Nephron progenitor cell (in vitro differentiated cells): Measurements from ENCODE around the gene C11orf68.

ENCODE experiments used
- DNase-seq: peaks from one replicate; pipeline ENCODE4 v3.0.0; 2021
- H3K27ac Mint-ChIP-seq: 2 replicates; pipeline ENCODE4 v1.8.0; 2021; ENCODE audit warnings: mild to moderate bottlenecking, moderate library complexity, mixed read lengths
- H3K27me3 Mint-ChIP-seq: 2 replicates; pipeline ENCODE4 v1.8.0; 2021; ENCODE audit warnings: mild to moderate bottlenecking, low read depth, mixed read lengths; ENCODE audit not compliant: poor library complexity
- H3K36me3 Mint-ChIP-seq: 2 replicates; pipeline ENCODE4 v1.8.0; 2021; ENCODE audit warnings: low read depth, mixed read lengths
- H3K4me1 Mint-ChIP-seq: 2 replicates; pipeline ENCODE4 v1.8.0; 2021; ENCODE audit warnings: mixed read lengths
- H3K4me3 Mint-ChIP-seq: 2 replicates; pipeline ENCODE4 v1.8.0; 2021; ENCODE audit warnings: mild to moderate bottlenecking, moderate library complexity, mixed read lengths
- H3K9me3 Mint-ChIP-seq: 2 replicates; pipeline ENCODE4 v1.8.0; 2021; ENCODE audit warnings: mild to moderate bottlenecking, moderate library complexity, mixed read lengths
- TF ChIP-seq, protein P1 (sequence below): fragments of 200-600 bp; sonication (generic); IDR thresholded peaks from 2 replicates; pipeline ENCODE4 v1.5.0; 2021; ENCODE audit warnings: antibody characterized with exemption

C11orf68 gene

DNA sequence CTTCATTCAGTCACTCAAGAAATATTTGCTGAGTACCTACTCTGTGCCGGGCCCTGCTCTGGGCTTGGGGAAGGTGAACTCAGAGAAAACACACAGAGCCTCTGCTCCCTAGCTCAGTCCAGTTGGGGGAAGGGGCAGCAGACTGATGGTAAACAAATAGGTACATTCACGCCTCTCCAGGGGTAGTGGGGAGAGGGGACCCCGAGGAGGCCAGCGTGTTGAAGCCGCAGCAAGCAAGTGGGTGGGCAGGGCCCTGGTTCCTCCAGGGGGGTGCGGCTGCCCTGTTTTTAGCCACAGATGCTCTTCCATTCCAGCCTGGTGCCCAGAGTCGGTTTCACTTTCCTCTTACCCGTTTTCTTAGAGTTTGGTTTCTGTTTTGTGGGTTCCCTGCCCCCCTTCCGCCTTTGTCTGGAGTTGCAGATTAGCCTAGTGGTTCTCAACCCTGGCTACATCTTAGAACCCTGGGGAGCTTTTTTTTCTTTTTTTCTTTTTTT lies 9.1 kb upstream of the C11orf68 start:
- Mint-ChIP-seq H3K27me3 (peaks cover 3% of the 10 kb centered on the region), H3K4me3 (no peak overlapping the region), H3K4me1 (peaks cover 17% of the 10 kb centered on the region), H3K36me3 (peaks cover 6% of the 10 kb centered on the region), H3K9me3 (no peaks in the 10 kb centered on the region), H3K27ac (no peak overlapping the region)
- DNase-seq: no peak
- TF ChIP-seq, protein P1, sequence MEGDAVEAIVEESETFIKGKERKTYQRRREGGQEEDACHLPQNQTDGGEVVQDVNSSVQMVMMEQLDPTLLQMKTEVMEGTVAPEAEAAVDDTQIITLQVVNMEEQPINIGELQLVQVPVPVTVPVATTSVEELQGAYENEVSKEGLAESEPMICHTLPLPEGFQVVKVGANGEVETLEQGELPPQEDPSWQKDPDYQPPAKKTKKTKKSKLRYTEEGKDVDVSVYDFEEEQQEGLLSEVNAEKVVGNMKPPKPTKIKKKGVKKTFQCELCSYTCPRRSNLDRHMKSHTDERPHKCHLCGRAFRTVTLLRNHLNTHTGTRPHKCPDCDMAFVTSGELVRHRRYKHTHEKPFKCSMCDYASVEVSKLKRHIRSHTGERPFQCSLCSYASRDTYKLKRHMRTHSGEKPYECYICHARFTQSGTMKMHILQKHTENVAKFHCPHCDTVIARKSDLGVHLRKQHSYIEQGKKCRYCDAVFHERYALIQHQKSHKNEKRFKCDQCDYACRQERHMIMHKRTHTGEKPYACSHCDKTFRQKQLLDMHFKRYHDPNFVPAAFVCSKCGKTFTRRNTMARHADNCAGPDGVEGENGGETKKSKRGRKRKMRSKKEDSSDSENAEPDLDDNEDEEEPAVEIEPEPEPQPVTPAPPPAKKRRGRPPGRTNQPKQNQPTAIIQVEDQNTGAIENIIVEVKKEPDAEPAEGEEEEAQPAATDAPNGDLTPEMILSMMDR: no peak

DNA sequence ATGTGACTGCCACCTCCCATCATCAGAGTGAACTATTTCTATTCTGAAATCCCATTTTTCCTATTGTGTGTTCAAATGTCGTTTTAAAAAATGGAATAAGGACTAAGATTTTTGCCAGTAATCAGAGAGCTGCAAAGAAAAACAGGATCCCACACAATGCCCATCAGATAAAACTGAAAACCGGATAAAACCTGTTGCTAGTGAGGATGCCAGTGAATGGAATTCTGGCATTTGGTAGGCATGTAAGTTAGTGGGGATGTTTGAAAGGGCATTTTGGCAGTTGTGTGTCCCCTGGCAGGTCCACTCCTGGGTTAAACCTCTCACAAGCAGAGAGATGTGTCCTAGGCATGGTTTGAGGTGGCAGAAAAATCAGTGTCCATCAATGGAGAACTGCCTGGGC lies 6.5 kb upstream of the C11orf68 start:
- peaks cover under 1% of the 10 kb centered on the region for H3K4me1 Mint-ChIP-seq
- no peak for DNase-seq
- no peaks in the 10 kb centered on the region for H3K9me3 Mint-ChIP-seq
- TF ChIP-seq, protein P1: no peak
- H3K27ac Mint-ChIP-seq: peak overlapping the region; percentile 94
- H3K4me3 Mint-ChIP-seq: no peak overlapping the region
- peaks cover 3% of the 10 kb centered on the region for H3K27me3 Mint-ChIP-seq
- peaks cover 19% of the 10 kb centered on the region for H3K36me3 Mint-ChIP-seq

DNA sequence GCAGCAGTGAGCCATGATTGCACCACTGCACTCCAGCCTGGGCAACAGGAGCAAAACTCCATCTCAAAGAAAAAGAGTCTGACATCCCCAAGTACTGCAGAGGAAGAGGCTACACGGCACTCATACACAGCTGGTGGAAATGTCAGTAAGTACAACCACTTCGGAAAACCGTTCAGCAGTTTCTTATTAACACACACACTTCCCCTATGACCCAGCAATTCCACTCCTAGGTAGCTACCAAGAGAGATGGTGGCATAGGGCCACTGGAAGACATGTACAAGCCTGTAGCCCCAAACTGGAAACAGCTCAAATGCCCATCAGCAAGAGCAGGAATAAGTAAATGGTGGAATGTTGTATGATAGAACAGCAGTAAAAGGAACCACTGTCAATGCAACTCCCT lies 3.7 kb upstream of the C11orf68 start:
- Mint-ChIP-seq H3K36me3 (peaks cover 19% of the 10 kb centered on the region), H3K9me3 (no peaks in the 10 kb centered on the region), H3K27ac (peak overlapping the region; percentile 57), H3K27me3 (no peaks in the 10 kb centered on the region), H3K4me1 (peaks cover 9% of the 10 kb centered on the region), H3K4me3 (no peak overlapping the region)
- TF ChIP-seq, protein P1: no peak
- DNase-seq: no peak

DNA sequence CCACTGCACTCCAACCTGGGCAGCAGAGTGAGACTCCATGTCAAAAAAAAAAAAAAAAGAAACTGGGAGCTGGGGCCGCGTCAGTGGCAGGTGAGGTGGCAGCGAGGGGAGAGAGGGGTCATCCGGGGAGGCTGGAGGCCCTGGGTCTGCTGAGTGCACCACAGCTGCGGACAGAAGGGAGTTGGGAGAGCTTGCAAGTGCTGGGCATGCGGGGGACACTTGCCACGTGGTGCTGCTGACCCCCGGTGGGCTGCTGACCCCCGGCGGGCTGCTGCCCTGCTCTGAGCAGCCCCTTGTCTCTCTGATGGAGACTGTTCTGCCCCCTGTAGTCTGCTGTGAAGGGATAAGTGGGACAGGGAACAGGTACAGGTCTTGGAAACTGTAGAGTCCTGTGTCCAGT lies 3.0 kb upstream of the C11orf68 start:
- no peak for DNase-seq
- TF ChIP-seq, protein P1: no peak
- H3K4me1 Mint-ChIP-seq: peaks cover 14% of the 10 kb centered on the region
- H3K4me3 Mint-ChIP-seq: no peak overlapping the region
- H3K9me3 Mint-ChIP-seq: no peaks in the 10 kb centered on the region
- H3K27me3 Mint-ChIP-seq: no peaks in the 10 kb centered on the region
- no peak overlapping the region for H3K27ac Mint-ChIP-seq
- H3K36me3 Mint-ChIP-seq: peaks cover 23% of the 10 kb centered on the region

DNA sequence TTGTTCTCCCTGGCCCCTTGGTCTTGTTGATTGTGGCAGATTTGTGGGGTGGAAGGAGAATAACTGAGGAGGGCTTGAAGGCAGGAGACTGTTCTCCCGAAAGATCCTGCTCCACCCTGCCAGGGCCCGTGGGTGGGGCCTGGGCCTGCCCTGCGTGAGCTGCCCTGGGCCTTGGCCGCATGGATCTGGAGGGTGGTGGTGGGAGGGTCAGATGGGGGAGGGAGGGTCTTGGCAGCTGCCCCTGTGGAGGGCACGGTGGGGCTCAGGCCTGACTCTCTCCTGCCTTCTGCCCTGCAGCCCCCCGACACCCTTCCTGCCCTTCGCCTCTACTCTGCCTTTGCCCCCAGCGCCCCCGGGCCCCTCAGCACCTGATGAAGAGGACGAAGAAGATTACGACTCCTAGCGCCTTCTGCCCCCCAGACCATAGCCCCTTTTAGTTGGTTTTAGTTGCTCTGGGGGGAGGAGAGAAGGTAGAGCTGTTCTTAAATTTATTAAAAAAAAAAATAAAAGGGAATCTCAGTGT lies 2.2 kb upstream of the C11orf68 start:
- Mint-ChIP-seq H3K36me3 (peaks cover 26% of the 10 kb centered on the region), H3K4me1 (peaks cover 21% of the 10 kb centered on the region), H3K9me3 (no peaks in the 10 kb centered on the region), H3K27me3 (no peaks in the 10 kb centered on the region), H3K27ac (no peak overlapping the region), H3K4me3 (no peak overlapping the region)
- no peak for DNase-seq
- TF ChIP-seq, protein P1: no peak

DNA sequence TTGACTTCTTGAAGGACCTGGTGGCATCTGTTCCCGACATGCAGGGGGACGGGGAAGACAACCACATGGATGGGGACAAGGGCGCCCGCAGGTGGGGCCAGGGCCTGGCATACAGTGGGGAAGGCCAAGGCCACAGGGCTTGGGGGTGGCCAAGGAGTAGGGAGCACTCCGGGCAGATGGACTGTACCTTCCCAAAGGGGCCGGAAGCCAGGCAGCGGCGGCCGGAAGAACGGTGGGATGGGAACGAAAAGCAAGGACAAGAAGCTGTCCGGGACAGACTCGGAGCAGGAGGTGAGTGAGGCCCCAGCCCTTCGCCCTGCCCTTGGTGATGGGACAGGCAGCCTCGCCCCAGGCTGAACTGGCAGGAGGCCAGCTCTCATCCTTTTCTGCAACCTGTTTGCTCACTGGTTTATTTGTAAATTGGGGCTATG lies 1.5 kb upstream of the C11orf68 start:
- peaks cover 22% of the 10 kb centered on the region for H3K4me1 Mint-ChIP-seq
- H3K27ac Mint-ChIP-seq: no peak overlapping the region
- H3K27me3 Mint-ChIP-seq: no peaks in the 10 kb centered on the region
- DNase-seq: no peak
- H3K9me3 Mint-ChIP-seq: no peaks in the 10 kb centered on the region
- H3K36me3 Mint-ChIP-seq: peaks cover 26% of the 10 kb centered on the region
- TF ChIP-seq, protein P1: no peak
- peak overlapping the region; percentile 88 for H3K4me3 Mint-ChIP-seq
